H1 (cell line): ENCODE data around the gene VCP. TPM values are rescaled to one million over a fixed set of nuclear protein-coding genes. Genes with fewer than 3 reads are reported as not detected.

Experiments
- CTCF ChIA-PET: fragments of 300-600 bp; sonication (Branson Sonifier 250); formaldehyde crosslinking; loops from one replicate; lab custom pipeline; 2021; ENCODE audit not compliant: partially characterized antibody; lab: Charles Lee
- POLR2A ChIA-PET: fragments of 300-600 bp; sonication (Branson Sonifier 250); formaldehyde crosslinking; loops from one replicate; lab custom pipeline; 2021; ENCODE audit warnings: inconsistent platforms; ENCODE audit not compliant: partially characterized antibody; lab: Charles Lee
- DNase-seq, 2 experiments: peaks; one replicate each; pipeline versions ENCODE4 v3.0.0 to v3.0.0-alpha.2; 2010 to 2022; ENCODE audit warnings: low spot score in 2 of 2, low read depth in 1 of 2, mixed read lengths in 1 of 2
- FAIRE-seq: peaks from 2 replicates; lab custom pipeline; 2011; peaks lifted over from hg19 to GRCh38; lab: Jason Lieb, UNC
- H2AFZ ChIP-seq: 2 replicates; pipeline ENCODE4 v1.8.1; 2012; ENCODE audit warnings: low read length, inconsistent platforms
- H2AK5ac ChIP-seq: 2 replicates; pipeline ENCODE4 v1.6.1; 2013; ENCODE audit warnings: low read depth, low read length
- H2BK120ac ChIP-seq: replicated peaks from 2 replicates; pipeline ENCODE3; 2013; ENCODE audit warnings: low read depth, low read length, inconsistent platforms
- H2BK12ac ChIP-seq: 2 replicates; pipeline ENCODE4 v1.6.1; 2013; ENCODE audit warnings: low read depth, low read length
- H2BK15ac ChIP-seq: 2 replicates; pipeline ENCODE4 v1.6.1; 2013; ENCODE audit warnings: low read length
- H2BK20ac ChIP-seq: 2 replicates; pipeline ENCODE4 v1.6.1; 2013; ENCODE audit warnings: low read length
- H2BK5ac ChIP-seq: 2 replicates; pipeline ENCODE4 v1.6.1; 2013; ENCODE audit warnings: low read depth, low read length
- H3K14ac ChIP-seq: 2 replicates; pipeline ENCODE4 v1.6.1; 2013; ENCODE audit warnings: inconsistent platforms; ENCODE audit not compliant: insufficient read length
- H3K18ac ChIP-seq: 2 replicates; pipeline ENCODE4 v1.6.1; 2013; ENCODE audit warnings: low read length; ENCODE audit errors: extremely low read depth
- H3K23ac ChIP-seq: 2 replicates; pipeline ENCODE4 v1.6.1; 2013; ENCODE audit warnings: inconsistent platforms; ENCODE audit not compliant: insufficient read length
- H3K23me2 ChIP-seq: 2 replicates; pipeline ENCODE4 v1.6.1; 2013; ENCODE audit warnings: low read depth, low read length
- H3K27ac ChIP-seq: 2 replicates; pipeline ENCODE4 v1.6.1; 2011; ENCODE audit warnings: low read depth, low read length, inconsistent platforms
- H3K27me3 ChIP-seq, 4 experiments: replicated peaks in 1 of 4; 1 replicate in 1 of 4; 2 replicates in 3 of 4; pipeline versions ENCODE4 v1.6.1 to v1.8.1; 2011 to 2013; ENCODE audit warnings: low read length in 3 of 4, mild to moderate bottlenecking in 3 of 4, inconsistent platforms in 2 of 4, mixed read lengths in 2 of 4, moderate library complexity in 1 of 4; ENCODE audit not compliant: control insufficient read depth in 3 of 4, insufficient read depth in 3 of 4; ENCODE audit errors: extremely low read depth in 1 of 4
- H3K36me3 ChIP-seq, 4 experiments: 2 replicates each; pipeline versions ENCODE4 v1.6.1 to v1.8.1; 2011 to 2013; ENCODE audit warnings: mild to moderate bottlenecking in 4 of 4, low read length in 3 of 4, moderate library complexity in 2 of 4, control low read depth in 1 of 4, inconsistent platforms in 1 of 4; ENCODE audit not compliant: insufficient read depth in 4 of 4, control insufficient read depth in 2 of 4
- H3K4ac ChIP-seq: replicated peaks from 2 replicates; pipeline ENCODE3; 2013; ENCODE audit warnings: low read length, low read depth, mixed read lengths, inconsistent platforms; ENCODE audit not compliant: insufficient read length
- H3K4me1 ChIP-seq, 4 experiments: replicated peaks in 1 of 4; 1 replicate in 1 of 4; 2 replicates in 3 of 4; pipeline versions ENCODE4 v1.6.1 to v1.8.1; 2011 to 2013; ENCODE audit warnings: low read length in 3 of 4, inconsistent platforms in 2 of 4, mixed read lengths in 1 of 4; ENCODE audit not compliant: insufficient read depth in 4 of 4, control insufficient read depth in 3 of 4
- H3K4me2 ChIP-seq, 2 experiments: 2 replicates each; pipeline versions ENCODE4 v1.6.1 to v1.8.1; 2011 to 2013; ENCODE audit warnings: low read depth in 2 of 2, low read length in 2 of 2, control low read depth in 1 of 2, inconsistent platforms in 1 of 2, mild to moderate bottlenecking in 1 of 2; ENCODE audit not compliant: insufficient read depth in 1 of 2
- H3K4me3 ChIP-seq, 4 experiments: fragments of 200-600, 300-600 bp in 1 of 4; sonication (generic), shearing (Covaris generic), sonication (Bioruptor Twin) in 1 of 4; 2 replicates each; pipeline versions ENCODE4 v1.5.1 to v1.8.1; 2011 to 2016; ENCODE audit warnings: low read length in 4 of 4, low read depth in 3 of 4, control low read depth in 2 of 4, inconsistent platforms in 2 of 4, mild to moderate bottlenecking in 2 of 4, mixed read lengths in 1 of 4, moderate library complexity in 1 of 4; ENCODE audit not compliant: insufficient read depth in 2 of 4; ENCODE audit errors: extremely low read depth in 1 of 4
- H3K56ac ChIP-seq: replicated peaks from 2 replicates; pipeline ENCODE3; 2013; ENCODE audit warnings: low read depth, mild to moderate bottlenecking, mixed read lengths, low read length, inconsistent platforms; ENCODE audit not compliant: insufficient read length
- H3K79me1 ChIP-seq: 2 replicates; pipeline ENCODE4 v1.6.1; 2013; ENCODE audit warnings: low read depth, low read length, control low read depth
- H3K79me2 ChIP-seq, 2 experiments: 2 replicates each; pipeline versions ENCODE4 v1.6.1 to v1.8.1; 2012 to 2013; ENCODE audit warnings: low read length in 2 of 2, mild to moderate bottlenecking in 2 of 2, inconsistent platforms in 1 of 2; ENCODE audit not compliant: insufficient read depth in 2 of 2, control insufficient read depth in 1 of 2
- H3K9ac ChIP-seq, 4 experiments: replicated peaks in 1 of 4; 1 replicate in 1 of 4; 2 replicates in 3 of 4; pipeline versions ENCODE4 v1.6.1 to v1.8.1; 2011 to 2013; ENCODE audit warnings: low read depth in 3 of 4, low read length in 3 of 4, control low read depth in 2 of 4, mild to moderate bottlenecking in 2 of 4, moderate library complexity in 2 of 4, inconsistent platforms in 1 of 4; ENCODE audit errors: extremely low read depth in 1 of 4
- H3K9me3 ChIP-seq, 2 experiments: 2 replicates each; pipeline versions ENCODE4 v1.6.1 to v1.8.1; 2012 to 2013; ENCODE audit warnings: mild to moderate bottlenecking in 2 of 2, moderate library complexity in 2 of 2, control low read depth in 1 of 2, inconsistent platforms in 1 of 2, low read depth in 1 of 2, low read length in 1 of 2, mixed read lengths in 1 of 2; ENCODE audit not compliant: insufficient read depth in 2 of 2
- H4K20me1 ChIP-seq, 2 experiments: replicated peaks in 1 of 2; 2 replicates each; pipeline versions ENCODE3 to v1.8.1; 2011 to 2013; ENCODE audit warnings: inconsistent platforms in 2 of 2, low read length in 2 of 2, mild to moderate bottlenecking in 1 of 2; ENCODE audit not compliant: insufficient read depth in 2 of 2, control insufficient read depth in 1 of 2
- H4K5ac ChIP-seq: 2 replicates; pipeline ENCODE4 v1.6.1; 2013; ENCODE audit warnings: low read length, low read depth, mixed read lengths, inconsistent platforms; ENCODE audit not compliant: insufficient read length
- H4K8ac ChIP-seq: 2 replicates; pipeline ENCODE4 v1.8.0; 2013; ENCODE audit warnings: mild to moderate bottlenecking, moderate library complexity, low read length, inconsistent platforms; ENCODE audit not compliant: insufficient read depth; ENCODE audit errors: extremely low read depth
- H4K91ac ChIP-seq: replicated peaks from 2 replicates; pipeline ENCODE3; 2013; ENCODE audit warnings: low read length, mixed read lengths, inconsistent platforms; ENCODE audit not compliant: insufficient read length
- BACH1 ChIP-seq: IDR thresholded peaks from 2 replicates; pipeline ENCODE4 v1.6.1; 2012; ENCODE audit warnings: low read length, improper control_type of control experiment
- BCL11A ChIP-seq, 2 experiments: IDR thresholded peaks; one replicate each; pipeline ENCODE4 v1.6.1; 2011; ENCODE audit warnings: low read depth in 2 of 2, low read length in 2 of 2, mild to moderate bottlenecking in 2 of 2
- CBX8 ChIP-seq: fragments of 300-800, 300-1000 bp; sonication (generic); IDR thresholded peaks from 2 replicates; pipeline ENCODE4 v1.7.1; 2016; ENCODE audit warnings: low read depth, low read length, borderline replicate concordance
- NANOG ChIP-seq: IDR thresholded peaks from 2 replicates; pipeline ENCODE4 v1.6.1; 2011; ENCODE audit warnings: low read length, low read depth, mild to moderate bottlenecking, inconsistent platforms; ENCODE audit not compliant: insufficient read depth, poor library complexity, severe bottlenecking
- POLR2A ChIP-seq, 2 experiments: IDR thresholded peaks; 1 replicate in 1 of 2; 2 replicates in 1 of 2; pipeline ENCODE4 v1.6.1; 2011; ENCODE audit warnings: low read depth in 2 of 2, low read length in 2 of 2, mild to moderate bottlenecking in 2 of 2; ENCODE audit errors: control extremely low read depth in 1 of 2
- RNF2 ChIP-seq: fragments of 200-900, 300-1000 bp; sonication (generic); IDR thresholded peaks from 2 replicates; pipeline ENCODE4 v1.7.1; 2016; ENCODE audit warnings: borderline replicate concordance, low read depth, mild to moderate bottlenecking, antibody characterized with exemption, low read length; ENCODE audit not compliant: poor library complexity, severe bottlenecking; ENCODE audit errors: missing control alignments
- RXRA ChIP-seq: IDR thresholded peaks from 2 replicates; pipeline ENCODE4 v1.6.1; 2011; ENCODE audit warnings: low read depth, mild to moderate bottlenecking, low read length, moderate library complexity; ENCODE audit not compliant: insufficient read depth
- SAP30 ChIP-seq: fragments of 300-600 bp; sonication (generic); IDR thresholded peaks from 2 replicates; pipeline ENCODE4 v1.7.1; 2012; ENCODE audit warnings: low read length, moderate library complexity, mild to moderate bottlenecking, inconsistent platforms; ENCODE audit not compliant: insufficient read depth, insufficient replicate concordance
- TBP ChIP-seq: IDR thresholded peaks from 2 replicates; pipeline ENCODE4 v1.6.1; 2011; ENCODE audit warnings: low read depth, low read length, improper control_type of control experiment
- USF2 ChIP-seq: IDR thresholded peaks from 2 replicates; pipeline ENCODE4 v1.6.1; 2011; ENCODE audit warnings: low read length, improper control_type of control experiment
- whole genome bisulfite sequencing, 2 experiments: shearing (Covaris generic) in 1 of 2; methylation state at CpG; one replicate each; pipeline versions ENCODE4 v1.1.6 to v1.1.7; 2013 to 2015; ENCODE audit warnings: low lambda C conversion rate in 2 of 2, mixed read lengths in 2 of 2, inconsistent platforms in 1 of 2, low coverage in 1 of 2, missing lambda C conversion rate in 1 of 2; ENCODE audit not compliant: insufficient replicate concordance in 2 of 2, insufficient coverage in 1 of 2, insufficient read length in 1 of 2; ENCODE audit errors: extremely low coverage in 1 of 2, missing lambda C conversion rate in 1 of 2; 5-methylcytosine and 5-hydroxymethylcytosine counted together
- polyA plus RNA-seq, 7 experiments: library from polyadenylated mRNA; depleted of rRNA in 3 of 7; stranded (reverse) in 5 of 7; unstranded in 2 of 7; fragments of >200 nt in 5 of 7; fragments of 200-250 nt in 2 of 7; gene quantifications; 1 replicate in 5 of 7; 2 replicates in 1 of 7; 4 replicates in 1 of 7; pipeline versions ENCODE4 v1.2.1 to v1.2.3, GENCODE V29; 2011 to 2013; ENCODE audit warnings: missing spikeins in 2 of 7, mixed read lengths in 2 of 7
- total RNA-seq: library from RNA; stranded (reverse); fragmentation: NEBNext Ultra II Directional; extraction: Animal tissue kit (Norgen Biotek cat#: 25700); gene quantifications from 2 replicates; pipeline ENCODE4 v1.2.1, GENCODE V29; 2021

VCP gene
- total and polyA plus RNA-seq, 2 of the 8 experiments (the other 6 are each of a cell fraction or from before 2014, with no cell fraction given): 173 to 375 TPM

- Histone ChIP-seq H3K18ac (no peak overlapping the region), H3K4me1 (no peaks in the 10 kb centered on the region), H3K27me3 (no peaks in the 10 kb centered on the region), H4K8ac (no peak overlapping the region), H2BK5ac (no peak overlapping the region), H3K23me2 (no peaks in the 10 kb centered on the region), H3K79me1 (no peaks in the 10 kb centered on the region), H3K4me3 (no peak overlapping the region), H3K14ac (no peak overlapping the region), H4K5ac (no peak overlapping the region), H3K4ac (no peak overlapping the region), H2BK12ac (no peak overlapping the region), H2BK20ac (no peak overlapping the region), H3K56ac (no peak overlapping the region), H4K20me1 (peaks cover 5 to 13% of the 10 kb centered on the region in 2 experiments), H3K4me2 (no peak overlapping the region), H2AK5ac (no peak overlapping the region), H3K23ac (no peak overlapping the region), H3K36me3 (peaks cover 36 to 54% (median 47%) of the 10 kb centered on the region in 4 experiments), H3K9me3 (no peaks in the 10 kb centered on the region), H2AFZ (no peak overlapping the region), H3K9ac (no peak overlapping the region), H3K27ac (no peak overlapping the region), H4K91ac (no peak overlapping the region), H2BK15ac (no peak overlapping the region), H3K79me2 (no peaks in the 10 kb centered on the region), H2BK120ac (no peak overlapping the region)
- WGBS, 2 experiments: 91% methylated on average over 14 of the region's 14 CpGs; no CpG with 5 or more reads in 1 of the 2 experiments
- POLR2A ChIA-PET: interaction anchor here (0.7 to 5.2 kb wide), 7 partner anchors 12 to 231 kb away, joined by 3 to 43 read pairs (median 4); partner anchors contain the start of genes FANCG and VCP
- CTCF ChIA-PET: interaction anchor here (1.1 to 2.1 kb wide), 5 partner anchors 11 to 295 kb away, joined by 3 to 6 read pairs (median 4); no protein-coding TSS in a partner anchor
- DNase-seq (no peak), FAIRE-seq (no peak)
- TF ChIP-seq SAP30: no peak
- 0 out of 2 replicates have a peak, but pooled peaks have one; percentile 17 for TF ChIP-seq USF2
- TF ChIP-seq BACH1: no peak
- no peak for TF ChIP-seq CBX8
- TF ChIP-seq POLR2A (IDR thresholded peaks at IDR 0.05; ENCODE audit: control extremely low read depth in 1 of 2, low read depth in 2 of 2, low read length in 2 of 2): peak; percentile 37 to 42; a peak in 2 of 3 replicates
- no peak for TF ChIP-seq NANOG
- TF ChIP-seq RNF2: no peak
- no peak for TF ChIP-seq TBP
- no peak for TF ChIP-seq BCL11A (IDR thresholded peaks at IDR 0.05; ENCODE audit: low read depth in 2 of 2, low read length in 2 of 2)
- no peak for TF ChIP-seq RXRA
Observed at GRCh38 chr9:35054871-35055644, 17.4 kb downstream of the VCP start.
